ENCODE results near the gene HBA1.

DNA sequence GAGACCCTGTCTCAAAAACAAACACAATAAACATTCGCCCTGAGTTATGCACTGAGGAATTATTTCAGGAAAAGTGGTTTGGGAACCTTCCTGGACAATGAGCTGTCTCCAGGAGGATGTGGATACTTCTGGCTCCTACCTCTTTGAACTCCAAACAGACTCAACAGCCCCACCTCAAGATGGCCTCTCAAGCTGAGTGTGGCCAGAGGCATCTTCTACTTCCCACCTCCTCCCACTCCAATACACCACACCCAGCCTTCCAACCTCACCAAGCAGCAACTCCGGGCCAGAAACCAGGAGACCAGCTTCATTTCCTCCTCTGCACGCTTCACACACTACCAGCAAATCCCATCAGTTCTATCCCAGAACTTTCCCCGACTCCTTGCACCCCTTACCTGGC lies 15.4 kb downstream of the HBA1 start:
- TF ChIP-seq, protein P1, sequence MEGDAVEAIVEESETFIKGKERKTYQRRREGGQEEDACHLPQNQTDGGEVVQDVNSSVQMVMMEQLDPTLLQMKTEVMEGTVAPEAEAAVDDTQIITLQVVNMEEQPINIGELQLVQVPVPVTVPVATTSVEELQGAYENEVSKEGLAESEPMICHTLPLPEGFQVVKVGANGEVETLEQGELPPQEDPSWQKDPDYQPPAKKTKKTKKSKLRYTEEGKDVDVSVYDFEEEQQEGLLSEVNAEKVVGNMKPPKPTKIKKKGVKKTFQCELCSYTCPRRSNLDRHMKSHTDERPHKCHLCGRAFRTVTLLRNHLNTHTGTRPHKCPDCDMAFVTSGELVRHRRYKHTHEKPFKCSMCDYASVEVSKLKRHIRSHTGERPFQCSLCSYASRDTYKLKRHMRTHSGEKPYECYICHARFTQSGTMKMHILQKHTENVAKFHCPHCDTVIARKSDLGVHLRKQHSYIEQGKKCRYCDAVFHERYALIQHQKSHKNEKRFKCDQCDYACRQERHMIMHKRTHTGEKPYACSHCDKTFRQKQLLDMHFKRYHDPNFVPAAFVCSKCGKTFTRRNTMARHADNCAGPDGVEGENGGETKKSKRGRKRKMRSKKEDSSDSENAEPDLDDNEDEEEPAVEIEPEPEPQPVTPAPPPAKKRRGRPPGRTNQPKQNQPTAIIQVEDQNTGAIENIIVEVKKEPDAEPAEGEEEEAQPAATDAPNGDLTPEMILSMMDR (conservative IDR thresholded peaks at IDR 0.05; ENCODE audit: low read depth, low read length), result no peak
- no peak for TF ChIP-seq EZH2phosphoT487 (IDR thresholded peaks at IDR 0.05; ENCODE audit: borderline replicate concordance, low read length)
